Smooth muscle cell (in vitro differentiated cells): ENCODE measurements around the gene PRKD2. TPM values are rescaled to one million over a fixed set of nuclear protein-coding genes. Genes with fewer than 3 reads are reported as not detected.
"Not testable (repeated sequence)": the region's sequence is repeated elsewhere in the genome, so short reads cannot be mapped to it uniquely, and the experiment has no call there.

Experiments
- DNase-seq: peaks from one replicate; lab custom pipeline; 2025; ENCODE audit not compliant: unreplicated experiment; lab: John Stamatoyannopoulos, UW
- H2AFZ ChIP-seq: fragments of 200-600 bp; sonication (generic); 2 replicates; pipeline ENCODE4 v1.6.0; 2016; ENCODE audit warnings: antibody characterized with exemption, low read depth, mild to moderate bottlenecking
- H3F3A ChIP-seq: fragments of 200-600 bp; sonication (generic); 2 replicates; pipeline ENCODE4 v1.6.0; 2017; ENCODE audit warnings: antibody characterized with exemption, low read depth
- H3K27ac ChIP-seq: fragments of 200-600 bp; sonication (generic); 2 replicates; pipeline ENCODE4 v1.5.1; 2016; ENCODE audit warnings: low read depth, mild to moderate bottlenecking
- H3K27me3 ChIP-seq: fragments of 200-600 bp; sonication (generic); 2 replicates; pipeline ENCODE4 v1.6.1; 2016; ENCODE audit warnings: low read depth, mild to moderate bottlenecking
- H3K36me3 ChIP-seq: fragments of 200-600 bp; sonication (generic); 2 replicates; pipeline ENCODE4 v1.5.1; 2016; ENCODE audit warnings: low read depth
- H3K4me1 ChIP-seq: fragments of 200-600 bp; sonication (generic); 2 replicates; pipeline ENCODE4 v1.5.1; 2016; ENCODE audit warnings: low read depth
- H3K4me2 ChIP-seq: fragments of 200-600 bp; sonication (generic); 2 replicates; pipeline ENCODE4 v1.6.0; 2016; ENCODE audit warnings: mild to moderate bottlenecking
- H3K4me3 ChIP-seq: fragments of 200-600 bp; sonication (generic); 2 replicates; pipeline ENCODE4 v1.5.1; 2016; ENCODE audit warnings: mild to moderate bottlenecking
- H3K79me2 ChIP-seq: fragments of 200-600 bp; sonication (generic); 2 replicates; pipeline ENCODE4 v1.6.0; 2016; ENCODE audit warnings: low read depth, mild to moderate bottlenecking
- H3K9ac ChIP-seq: fragments of 200-600 bp; sonication (generic); 2 replicates; pipeline ENCODE4 v1.6.0; 2016; ENCODE audit warnings: low read depth
- H3K9me3 ChIP-seq: fragments of 200-600 bp; sonication (generic); replicated peaks from 2 replicates; pipeline ENCODE4 v1.5.1; 2016; ENCODE audit warnings: low read depth
- H4K20me1 ChIP-seq: fragments of 200-600 bp; sonication (generic); 2 replicates; pipeline ENCODE4 v1.6.0; 2016; ENCODE audit warnings: low read depth
- WGBS: methylation state at CpG from one replicate; pipeline ENCODE4 v1.1.7; 2016; ENCODE audit warnings: low lambda C conversion rate; 5-methylcytosine and 5-hydroxymethylcytosine counted together
- polyA plus RNA-seq: library from polyadenylated mRNA; unstranded; fragments of >200 nt; fragmentation: Nextera tagmentation; extraction: Ambion mirVana; gene quantifications from 2 replicates; pipeline ENCODE4 v1.2.1, GENCODE V29; 2016
- total RNA-seq: library from RNA; depleted of rRNA; stranded (reverse); fragments of >200 nt; gene quantifications from 2 replicates; pipeline ENCODE4 v1.2.3, GENCODE V29; 2014
- TF ChIP-seq, protein P1 (sequence below): fragments of 200-600 bp; sonication (generic); IDR thresholded peaks from 2 replicates; pipeline ENCODE4 v1.5.1; 2017; ENCODE audit warnings: borderline replicate concordance, mild to moderate bottlenecking, antibody characterized with exemption; ENCODE audit not compliant: insufficient read depth, poor library complexity, severe bottlenecking

PRKD2 gene
- total and polyA plus RNA-seq, 2 experiments from 2014 or later = 24.2 to 34.6 TPM

DNA sequence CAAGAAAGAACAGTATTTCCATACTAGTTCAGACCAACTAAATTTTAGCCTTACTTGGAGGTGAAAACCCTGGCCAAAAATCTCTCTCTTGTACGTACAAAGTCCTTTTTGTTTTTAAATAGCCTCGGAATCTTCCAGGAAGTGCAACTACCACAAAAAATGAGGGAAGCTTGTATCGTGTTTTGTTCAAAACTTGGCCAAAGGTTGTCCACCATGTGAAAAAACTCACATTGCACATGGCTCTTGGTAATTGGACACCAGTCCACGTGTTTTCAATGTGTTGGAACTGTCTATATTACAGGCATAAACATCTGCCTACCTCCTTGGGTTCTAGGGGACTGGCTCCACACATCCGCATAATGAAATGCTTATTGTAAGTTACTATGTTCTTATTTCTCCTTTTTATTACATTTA lies 44.5 kb upstream of the PRKD2 start:
- H3K4me3 ChIP-seq = no peak overlapping the region
- TF ChIP-seq, protein P1, sequence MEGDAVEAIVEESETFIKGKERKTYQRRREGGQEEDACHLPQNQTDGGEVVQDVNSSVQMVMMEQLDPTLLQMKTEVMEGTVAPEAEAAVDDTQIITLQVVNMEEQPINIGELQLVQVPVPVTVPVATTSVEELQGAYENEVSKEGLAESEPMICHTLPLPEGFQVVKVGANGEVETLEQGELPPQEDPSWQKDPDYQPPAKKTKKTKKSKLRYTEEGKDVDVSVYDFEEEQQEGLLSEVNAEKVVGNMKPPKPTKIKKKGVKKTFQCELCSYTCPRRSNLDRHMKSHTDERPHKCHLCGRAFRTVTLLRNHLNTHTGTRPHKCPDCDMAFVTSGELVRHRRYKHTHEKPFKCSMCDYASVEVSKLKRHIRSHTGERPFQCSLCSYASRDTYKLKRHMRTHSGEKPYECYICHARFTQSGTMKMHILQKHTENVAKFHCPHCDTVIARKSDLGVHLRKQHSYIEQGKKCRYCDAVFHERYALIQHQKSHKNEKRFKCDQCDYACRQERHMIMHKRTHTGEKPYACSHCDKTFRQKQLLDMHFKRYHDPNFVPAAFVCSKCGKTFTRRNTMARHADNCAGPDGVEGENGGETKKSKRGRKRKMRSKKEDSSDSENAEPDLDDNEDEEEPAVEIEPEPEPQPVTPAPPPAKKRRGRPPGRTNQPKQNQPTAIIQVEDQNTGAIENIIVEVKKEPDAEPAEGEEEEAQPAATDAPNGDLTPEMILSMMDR = no peak
- H3K9me3 ChIP-seq = no peaks in the 10 kb centered on the region
- no peak overlapping the region for H2AFZ ChIP-seq
- no peak overlapping the region for H3K4me2 ChIP-seq
- peaks cover 7% of the 10 kb centered on the region for H3F3A ChIP-seq
- DNase-seq = no peak
- no peak overlapping the region for H3K27ac ChIP-seq
- H3K4me1 ChIP-seq = no peaks in the 10 kb centered on the region
- WGBS = 90% methylated on average over 5 of the region's 5 CpGs
- no peaks in the 10 kb centered on the region for H3K79me2 ChIP-seq
- no peaks in the 10 kb centered on the region for H3K36me3 ChIP-seq
- peaks cover 12% of the 10 kb centered on the region for H4K20me1 ChIP-seq
- H3K9ac ChIP-seq = no peak overlapping the region
- no peaks in the 10 kb centered on the region for H3K27me3 ChIP-seq

DNA sequence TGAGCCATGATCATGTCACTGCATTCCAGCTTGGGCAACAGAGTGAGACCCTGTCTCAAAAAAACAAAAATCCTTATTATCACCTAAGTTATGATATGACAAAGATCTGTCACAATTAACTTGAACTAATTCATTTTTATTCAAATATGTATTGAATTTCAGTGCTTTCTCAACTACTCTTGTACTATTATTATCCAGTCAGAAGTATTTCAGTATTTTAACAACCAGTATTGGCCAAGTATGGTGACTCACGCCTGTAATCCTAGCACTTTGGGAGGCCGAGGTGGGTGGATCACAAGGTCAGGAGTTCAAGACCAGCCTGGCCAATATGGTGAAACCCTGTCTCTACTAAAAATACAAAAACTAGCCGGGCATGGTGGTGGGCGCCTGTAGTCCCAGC lies 44.0 kb upstream of the PRKD2 start:
- peaks cover 12% of the 10 kb centered on the region for H4K20me1 ChIP-seq
- not testable (repeated sequence) for H3K27me3 ChIP-seq, H3K9ac ChIP-seq, H3K4me1 ChIP-seq, H3K4me2 ChIP-seq, H3K4me3 ChIP-seq, DNase-seq, H3K27ac ChIP-seq, H2AFZ ChIP-seq, H3K9me3 ChIP-seq, H3F3A ChIP-seq, H3K36me3 ChIP-seq, H3K79me2 ChIP-seq
- WGBS = 72% methylated on average over 4 of the region's 4 CpGs

DNA sequence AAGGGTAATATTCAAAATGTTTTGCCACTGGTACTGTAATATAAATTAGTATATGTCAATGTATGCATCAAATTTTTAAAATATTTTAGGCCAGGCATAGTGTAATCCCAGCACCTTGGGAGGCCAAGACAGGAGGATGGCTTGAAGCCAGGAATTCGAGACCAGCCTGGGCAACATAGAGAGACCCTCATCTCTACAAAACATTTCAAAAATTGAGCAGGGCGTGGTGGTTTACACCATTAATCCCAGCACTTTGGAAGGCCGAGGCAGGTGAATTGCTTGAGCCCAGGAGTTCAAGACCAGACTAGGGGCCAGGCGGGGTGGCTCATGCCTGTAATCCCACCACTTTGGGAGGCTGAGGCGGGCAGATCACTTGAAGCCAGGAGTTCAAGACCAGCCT lies 43.4 kb upstream of the PRKD2 start:
- Histone ChIP-seq H3K4me1 (no peaks in the 10 kb centered on the region), H3K27me3 (no peaks in the 10 kb centered on the region), H3F3A (peaks cover 7% of the 10 kb centered on the region), H3K36me3 (no peaks in the 10 kb centered on the region), H3K9me3 (no peaks in the 10 kb centered on the region), H3K4me2 (no peak overlapping the region), H3K79me2 (no peaks in the 10 kb centered on the region), H3K4me3 (no peak overlapping the region), H3K9ac (no peak overlapping the region), H4K20me1 (peaks cover 12% of the 10 kb centered on the region), H2AFZ (no peak overlapping the region), H3K27ac (no peak overlapping the region)
- DNase-seq = no peak
- TF ChIP-seq, protein P1 = no peak
- 93% methylated on average over 5 of the region's 5 CpGs for WGBS

DNA sequence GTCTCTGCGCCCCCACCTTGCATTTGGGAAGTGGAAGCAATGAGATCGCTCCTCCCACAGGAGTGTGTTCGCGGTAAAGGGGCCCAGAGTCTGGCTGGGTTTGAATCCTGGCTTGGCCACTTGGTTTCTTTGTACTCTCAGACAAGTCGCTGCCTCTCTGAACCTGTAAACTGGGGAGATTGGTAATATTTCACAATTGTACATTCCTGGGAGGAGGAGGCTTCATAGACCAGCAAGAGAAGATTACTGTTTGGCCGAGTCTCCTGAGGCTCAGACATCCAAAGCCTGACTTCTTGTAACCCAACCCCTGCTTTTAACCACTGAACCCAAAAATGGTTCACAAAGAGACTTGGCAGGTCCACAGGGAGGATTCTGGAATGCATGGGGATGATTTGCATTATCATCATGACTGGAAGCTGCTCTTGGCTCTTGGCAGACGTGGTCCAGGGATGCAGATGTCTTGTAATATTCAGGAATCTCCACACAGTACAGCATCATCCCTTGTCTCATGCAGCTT lies 43.0 kb upstream of the PRKD2 start:
- Histone ChIP-seq H2AFZ (no peak overlapping the region), H3K27ac (no peak overlapping the region), H3K9me3 (no peaks in the 10 kb centered on the region), H3K4me1 (no peaks in the 10 kb centered on the region), H3K4me2 (no peak overlapping the region), H3F3A (peaks cover 7% of the 10 kb centered on the region), H4K20me1 (peaks cover 12% of the 10 kb centered on the region), H3K79me2 (no peaks in the 10 kb centered on the region), H3K4me3 (no peak overlapping the region), H3K36me3 (no peaks in the 10 kb centered on the region), H3K27me3 (no peaks in the 10 kb centered on the region), H3K9ac (no peak overlapping the region)
- TF ChIP-seq, protein P1 = no peak
- WGBS = 69% methylated on average over 7 of the region's 7 CpGs
- DNase-seq = no peak
